Mucosa of rectum (tissue), 2 donors: ENCODE data around the gene ARID1B.

Experiments
- H3K27ac ChIP-seq, 2 donors: one replicate each; pipeline ENCODE4 v1.7.0; 2013; ENCODE audit warnings: inconsistent platforms in 2 of 2, low read depth in 2 of 2, low read length in 2 of 2
- H3K27me3 ChIP-seq, 2 donors: one replicate each; pipeline ENCODE4 v1.7.0; 2013; ENCODE audit warnings: low read length in 2 of 2; ENCODE audit not compliant: control insufficient read depth in 2 of 2, insufficient read depth in 2 of 2
- H3K36me3 ChIP-seq, 2 donors: one replicate each; pipeline ENCODE4 v1.7.0; 2013; ENCODE audit warnings: low read length in 2 of 2; ENCODE audit not compliant: control insufficient read depth in 2 of 2, insufficient read depth in 2 of 2
- H3K4me1 ChIP-seq, 2 donors: one replicate each; pipeline ENCODE4 v1.7.0; 2013; ENCODE audit warnings: low read length in 2 of 2, mild to moderate bottlenecking in 1 of 2; ENCODE audit not compliant: control insufficient read depth in 2 of 2, insufficient read depth in 2 of 2
- H3K4me3 ChIP-seq, 2 donors: one replicate each; pipeline ENCODE4 v1.7.0; 2013; ENCODE audit warnings: low read length in 2 of 2
- H3K9ac ChIP-seq, 2 donors: one replicate each; pipeline ENCODE4 v1.7.0; 2013; ENCODE audit warnings: low read length in 2 of 2, low read depth in 1 of 2, mild to moderate bottlenecking in 1 of 2
- H3K9me3 ChIP-seq, 2 donors: one replicate each; pipeline ENCODE4 v1.7.0; 2013; ENCODE audit warnings: low read length in 2 of 2; ENCODE audit not compliant: control insufficient read depth in 2 of 2
- donor health status: healthy.
- donor health status: Normal muscosa, but diverticular disease.

ARID1B gene

DNA sequence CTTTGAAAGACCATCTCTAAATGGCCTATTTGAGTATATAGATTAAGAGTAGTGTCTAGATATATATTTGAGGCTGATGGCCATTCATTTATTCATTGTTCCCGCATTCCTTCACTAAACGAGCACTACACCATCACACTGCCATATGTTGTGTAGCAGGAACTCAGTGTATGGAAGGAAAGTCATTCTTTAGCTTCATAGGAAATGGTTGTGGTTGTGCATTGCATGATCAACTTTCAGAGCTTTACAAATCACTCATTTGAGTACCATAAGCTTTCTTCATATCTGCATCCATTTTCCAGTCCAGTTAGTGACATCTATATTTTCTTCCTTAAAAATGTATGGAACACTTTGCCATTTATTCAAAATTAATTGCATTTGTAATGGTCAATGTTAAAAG is 97.9 kb downstream of the ARID1B start:
- no peak overlapping the region for H3K4me3 ChIP-seq
- H3K9ac ChIP-seq = no peak overlapping the region
- peaks cover 0 to 7% of the 10 kb centered on the region in 2 donors for H3K4me1 ChIP-seq
- H3K36me3 ChIP-seq = no peaks in the 10 kb centered on the region
- no peaks in the 10 kb centered on the region for H3K27me3 ChIP-seq
- H3K9me3 ChIP-seq = no peaks in the 10 kb centered on the region
- no peak overlapping the region for H3K27ac ChIP-seq

DNA sequence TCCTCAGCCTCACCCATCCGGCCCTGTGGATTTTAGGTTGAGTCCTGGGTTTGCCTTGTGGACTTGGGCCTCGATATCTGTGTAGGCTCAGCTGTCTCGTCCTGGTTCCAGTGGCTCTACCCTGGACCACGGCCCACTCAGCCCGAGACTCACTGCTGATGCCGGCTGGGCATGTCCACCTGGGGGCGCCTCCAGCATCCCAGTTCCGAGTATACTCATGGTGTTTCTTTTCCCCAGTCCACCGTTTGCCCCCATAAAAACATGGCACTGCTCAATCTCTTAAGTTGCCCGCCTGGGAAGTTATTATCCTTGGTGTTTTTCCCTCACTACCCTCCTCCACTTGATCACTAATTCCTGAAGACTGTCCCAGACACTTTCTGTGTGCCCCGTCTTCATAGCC is 99.1 kb downstream of the ARID1B start:
- Histone ChIP-seq H3K4me1 (peaks cover 0 to 7% of the 10 kb centered on the region in 2 donors), H3K27ac (no peak overlapping the region)

DNA sequence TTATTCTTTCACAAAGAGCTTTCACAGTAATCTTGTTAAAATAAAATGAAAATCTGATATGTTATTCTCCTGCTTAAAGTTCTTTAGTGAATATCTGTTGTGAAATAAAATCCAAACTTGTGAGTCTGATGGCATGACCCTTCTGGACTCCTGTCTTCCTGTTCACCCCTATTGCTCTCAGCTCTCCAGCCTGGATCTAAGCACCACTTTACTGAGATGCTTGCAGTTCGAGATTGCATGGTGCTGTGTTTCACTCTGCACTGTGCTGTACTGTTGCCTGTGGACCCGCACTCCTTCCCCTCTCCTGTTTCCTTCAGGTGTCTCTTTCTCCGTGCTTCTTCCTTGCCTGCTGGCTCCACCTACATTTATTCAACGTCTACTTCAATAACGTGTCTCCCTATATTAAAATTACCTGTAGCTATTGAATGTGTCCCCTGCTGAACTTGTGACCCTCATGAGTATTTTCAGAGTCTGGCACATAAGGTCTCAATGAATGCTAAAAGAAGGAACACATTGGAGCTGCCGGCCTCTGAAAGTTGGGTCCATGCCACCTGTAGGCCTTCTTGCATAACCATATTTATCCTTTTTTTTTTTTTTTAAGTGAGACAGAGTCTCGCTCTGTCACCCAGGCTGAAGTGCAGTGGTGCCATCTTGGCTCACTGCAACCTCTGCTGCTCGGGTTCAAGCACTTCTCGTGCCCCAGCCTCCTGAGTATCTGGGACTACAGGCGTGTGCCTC is 100.1 kb downstream of the ARID1B start:
- Histone ChIP-seq H3K4me1 (peaks cover 0 to 7% of the 10 kb centered on the region in 2 donors), H3K9me3 (no peaks in the 10 kb centered on the region), H3K27me3 (no peaks in the 10 kb centered on the region), H3K36me3 (no peaks in the 10 kb centered on the region), H3K9ac (no peak overlapping the region), H3K4me3 (no peak overlapping the region), H3K27ac (no peak overlapping the region)

More for the DNA sequence above, 99.1 kb downstream of the ARID1B start:
- H3K9me3 ChIP-seq = no peaks in the 10 kb centered on the region
- H3K9ac ChIP-seq = no peak overlapping the region
- no peak overlapping the region for H3K4me3 ChIP-seq
- H3K27me3 ChIP-seq = no peaks in the 10 kb centered on the region
- no peaks in the 10 kb centered on the region for H3K36me3 ChIP-seq

DNA sequence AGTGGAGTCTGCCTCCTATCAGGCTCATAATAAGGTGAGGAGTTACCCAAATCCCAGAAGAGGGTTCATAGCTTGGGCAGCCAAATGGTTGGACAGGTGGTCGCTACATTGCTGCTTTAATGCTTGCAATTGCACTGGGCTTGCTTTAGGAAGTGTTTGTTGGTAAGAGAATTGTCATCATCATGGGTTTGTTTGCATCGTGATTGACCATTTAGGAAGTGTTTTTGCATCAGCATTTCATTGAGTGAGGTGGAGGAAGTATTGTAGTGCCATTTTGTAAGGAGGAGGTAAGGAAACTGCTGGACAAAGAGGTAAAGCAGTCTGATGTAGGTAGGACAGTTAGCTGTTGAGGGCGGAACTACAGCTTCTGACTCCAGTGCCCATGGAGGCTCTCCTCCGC is 101.5 kb downstream of the ARID1B start:
- H3K36me3 ChIP-seq = no peaks in the 10 kb centered on the region
- H3K27ac ChIP-seq = no peak overlapping the region
- H3K4me1 ChIP-seq = peaks cover 5 to 7% of the 10 kb centered on the region in 2 donors
- no peak overlapping the region for H3K9ac ChIP-seq
- H3K27me3 ChIP-seq = no peaks in the 10 kb centered on the region
- no peak overlapping the region for H3K4me3 ChIP-seq
- no peaks in the 10 kb centered on the region for H3K9me3 ChIP-seq

DNA sequence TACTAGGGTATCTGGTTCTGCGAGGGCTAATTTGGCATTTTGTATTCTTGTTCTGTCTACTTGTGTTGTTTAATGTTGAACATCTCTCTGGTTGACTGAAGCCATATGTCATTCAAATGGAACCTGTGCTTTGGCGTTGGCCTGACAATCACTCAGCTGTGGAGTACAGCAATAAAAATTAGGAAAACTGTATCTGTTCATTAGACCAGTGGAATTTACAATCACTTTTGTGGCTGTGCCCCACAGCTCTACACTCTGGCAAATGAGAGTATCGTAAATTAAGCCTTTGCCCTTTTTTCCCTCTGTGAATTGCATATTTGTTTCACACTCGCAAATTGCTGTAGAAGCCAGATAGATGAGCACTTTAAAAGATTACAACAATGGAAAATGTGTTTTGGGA is 102.0 kb downstream of the ARID1B start:
- Histone ChIP-seq H3K9ac (no peak overlapping the region), H3K4me1 (peaks cover 7% of the 10 kb centered on the region in 2 donors), H3K9me3 (no peaks in the 10 kb centered on the region), H3K4me3 (no peak overlapping the region), H3K36me3 (no peaks in the 10 kb centered on the region), H3K27ac (no peak overlapping the region), H3K27me3 (no peaks in the 10 kb centered on the region)

DNA sequence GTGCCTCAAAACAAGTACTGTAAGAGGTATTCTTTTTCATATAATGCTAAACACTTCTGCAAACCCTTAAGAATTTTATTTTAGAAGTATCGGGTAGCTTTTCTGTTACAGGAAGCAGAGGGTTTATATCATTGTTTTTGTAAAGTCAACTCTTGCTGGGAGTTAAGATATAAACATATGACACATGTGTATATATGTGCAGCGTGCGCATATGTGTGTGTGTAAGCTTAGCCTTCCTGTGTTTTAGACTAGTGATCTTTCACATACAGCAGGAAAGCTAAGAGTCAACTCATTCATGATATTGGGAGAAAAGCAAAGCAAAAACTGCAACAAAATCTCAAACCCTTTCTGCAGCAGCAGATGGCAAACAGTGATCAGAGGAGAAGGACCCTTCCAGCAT is 102.4 kb downstream of the ARID1B start:
- H3K27me3 ChIP-seq = no peaks in the 10 kb centered on the region
- no peaks in the 10 kb centered on the region for H3K9me3 ChIP-seq
- no peak overlapping the region for H3K4me3 ChIP-seq
- no peak overlapping the region for H3K27ac ChIP-seq
- peaks cover 7 to 10% of the 10 kb centered on the region in 2 donors for H3K4me1 ChIP-seq
- H3K36me3 ChIP-seq = no peaks in the 10 kb centered on the region
- no peak overlapping the region for H3K9ac ChIP-seq

DNA sequence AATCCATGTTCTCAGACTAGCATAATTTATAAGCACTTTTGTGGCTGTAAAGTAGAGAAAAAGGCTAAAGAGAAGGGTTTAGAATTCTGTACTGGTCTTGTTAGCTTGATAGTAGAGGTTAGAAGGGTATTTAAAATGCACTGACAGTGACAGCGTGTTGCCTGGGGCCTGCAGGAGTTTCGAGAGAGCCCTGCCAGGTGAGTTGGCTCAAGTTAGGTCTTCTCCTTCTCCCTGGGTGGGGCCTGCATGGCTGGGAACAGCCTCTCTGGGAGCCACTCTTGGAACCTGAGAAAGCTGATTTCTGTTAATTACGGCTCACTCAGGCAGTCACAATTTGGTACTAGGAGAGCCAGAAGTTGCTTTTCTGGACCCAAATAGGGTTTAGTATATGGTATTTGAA is 103.7 kb downstream of the ARID1B start:
- no peaks in the 10 kb centered on the region for H3K9me3 ChIP-seq
- H3K4me3 ChIP-seq = no peak overlapping the region
- peaks cover 7 to 10% of the 10 kb centered on the region in 2 donors for H3K4me1 ChIP-seq
- H3K27me3 ChIP-seq = no peaks in the 10 kb centered on the region
- no peak overlapping the region for H3K9ac ChIP-seq
- no peak overlapping the region for H3K27ac ChIP-seq
- H3K36me3 ChIP-seq = no peaks in the 10 kb centered on the region

DNA sequence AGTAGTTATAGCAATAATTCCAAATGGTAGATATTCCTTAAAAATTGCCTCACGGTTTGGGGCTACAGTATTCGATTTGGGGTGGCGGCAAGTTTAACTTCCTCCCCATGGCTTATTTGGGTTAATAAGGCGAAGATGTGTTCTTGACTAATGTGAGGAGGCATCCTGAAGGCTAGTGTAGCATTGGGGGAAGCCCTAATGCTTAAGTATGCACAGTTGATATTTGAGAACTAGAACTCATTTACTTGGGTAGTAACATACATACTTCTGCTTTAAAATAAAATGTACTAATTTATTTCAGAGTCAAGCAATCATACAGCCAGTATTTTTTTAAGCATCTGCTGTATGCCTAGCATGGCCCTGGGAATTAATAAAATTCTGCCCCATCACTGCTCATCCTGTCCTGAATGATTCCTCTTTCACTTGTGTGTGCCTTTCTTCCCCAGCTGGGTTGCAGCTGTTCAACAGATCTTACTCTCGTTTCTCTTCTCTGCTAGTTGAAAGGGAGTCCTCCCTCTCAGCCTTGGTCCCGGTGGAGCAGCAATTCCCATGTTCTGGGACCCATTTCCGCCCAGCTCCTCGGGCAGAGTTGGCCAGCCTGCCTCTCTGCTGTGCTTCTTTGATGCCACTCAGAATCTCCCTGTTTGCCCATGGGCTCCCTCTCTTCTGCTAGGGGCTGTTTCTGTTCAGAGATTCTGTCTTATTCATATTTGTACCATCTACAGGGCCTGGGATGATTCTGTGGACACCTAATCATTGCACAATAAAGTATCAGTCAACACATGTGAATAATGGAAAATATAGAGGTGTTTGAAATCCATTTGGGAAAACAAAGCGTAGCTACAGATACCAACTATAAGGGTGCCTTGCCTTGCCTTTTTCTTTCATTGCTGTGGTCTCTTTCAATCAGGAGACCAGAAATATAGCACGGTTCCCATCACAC is 104.8 kb downstream of the ARID1B start:
- Histone ChIP-seq H3K4me1 (peaks cover 7 to 10% of the 10 kb centered on the region in 2 donors), H3K4me3 (no peak overlapping the region), H3K27me3 (no peaks in the 10 kb centered on the region), H3K36me3 (no peaks in the 10 kb centered on the region), H3K9ac (no peak overlapping the region), H3K9me3 (no peaks in the 10 kb centered on the region), H3K27ac (no peak overlapping the region)

DNA sequence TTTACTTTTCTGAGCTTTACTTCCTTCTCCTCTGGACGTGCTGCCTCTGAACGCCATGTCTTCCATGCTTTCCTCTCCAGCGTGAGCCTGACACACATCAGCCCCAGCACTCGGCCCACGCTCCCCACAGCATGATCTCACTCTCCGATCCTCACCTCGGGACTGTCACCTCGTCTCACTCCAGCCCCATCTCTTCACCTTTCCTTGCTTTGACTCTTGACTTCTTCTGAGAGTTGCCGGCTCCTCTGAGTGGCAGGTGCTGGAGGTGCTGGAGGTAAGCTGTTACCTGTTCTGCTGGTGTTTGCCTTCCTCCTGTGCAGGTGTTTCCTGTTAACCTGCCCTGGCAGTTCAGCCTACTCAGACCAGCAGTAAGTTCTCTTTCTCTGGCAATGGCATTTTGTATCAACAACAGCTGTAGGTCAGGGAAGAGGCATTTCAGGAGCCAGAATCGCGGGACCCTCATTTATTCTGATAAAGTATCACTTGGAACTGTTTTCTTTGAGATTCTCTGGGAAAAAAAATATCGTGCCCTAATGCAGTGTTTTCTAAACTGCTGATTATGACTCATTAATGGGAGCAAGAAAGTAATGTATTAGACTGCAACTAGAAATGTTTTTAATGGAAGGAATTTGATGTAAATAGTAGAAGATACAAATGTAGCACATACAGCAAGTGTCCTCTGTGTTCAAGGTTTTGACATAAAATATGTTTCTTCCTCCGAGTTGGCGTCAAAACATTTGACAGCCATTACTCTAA is 106.5 kb downstream of the ARID1B start:
- Histone ChIP-seq H3K36me3 (no peaks in the 10 kb centered on the region), H3K9me3 (no peaks in the 10 kb centered on the region), H3K27me3 (no peaks in the 10 kb centered on the region), H3K4me1 (peaks cover 7 to 10% of the 10 kb centered on the region in 2 donors), H3K27ac (peak overlapping the region; percentile 46 to 49), H3K4me3 (peak overlapping the region; percentile 60 to 68), H3K9ac (peak overlapping the region; percentile 19 to 34)
